ENCODE data around the gene RHOF. TPM values are rescaled to one million over a fixed set of nuclear protein-coding genes. Genes with fewer than 3 reads are reported as not detected.

Gene RHOF
- total and polyA plus RNA-seq, 8 donors = 3.2 to 105 (median 23.3) TPM

GRCh38 chr12:121830134-121830533 lies 36.6 kb upstream of the RHOF start:
- TF ChIP-seq, protein P1, sequence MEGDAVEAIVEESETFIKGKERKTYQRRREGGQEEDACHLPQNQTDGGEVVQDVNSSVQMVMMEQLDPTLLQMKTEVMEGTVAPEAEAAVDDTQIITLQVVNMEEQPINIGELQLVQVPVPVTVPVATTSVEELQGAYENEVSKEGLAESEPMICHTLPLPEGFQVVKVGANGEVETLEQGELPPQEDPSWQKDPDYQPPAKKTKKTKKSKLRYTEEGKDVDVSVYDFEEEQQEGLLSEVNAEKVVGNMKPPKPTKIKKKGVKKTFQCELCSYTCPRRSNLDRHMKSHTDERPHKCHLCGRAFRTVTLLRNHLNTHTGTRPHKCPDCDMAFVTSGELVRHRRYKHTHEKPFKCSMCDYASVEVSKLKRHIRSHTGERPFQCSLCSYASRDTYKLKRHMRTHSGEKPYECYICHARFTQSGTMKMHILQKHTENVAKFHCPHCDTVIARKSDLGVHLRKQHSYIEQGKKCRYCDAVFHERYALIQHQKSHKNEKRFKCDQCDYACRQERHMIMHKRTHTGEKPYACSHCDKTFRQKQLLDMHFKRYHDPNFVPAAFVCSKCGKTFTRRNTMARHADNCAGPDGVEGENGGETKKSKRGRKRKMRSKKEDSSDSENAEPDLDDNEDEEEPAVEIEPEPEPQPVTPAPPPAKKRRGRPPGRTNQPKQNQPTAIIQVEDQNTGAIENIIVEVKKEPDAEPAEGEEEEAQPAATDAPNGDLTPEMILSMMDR (IDR thresholded peaks at IDR 0.05) = no peak
- no peak for TF ChIP-seq EP300 (IDR thresholded peaks at IDR 0.05)
- TF ChIP-seq POLR2A (IDR thresholded peaks at IDR 0.05) = no peak
- TF ChIP-seq POLR2AphosphoS5 (IDR thresholded peaks at IDR 0.05) = no peak
- peaks cover 0 to 16% (median 2%) of the 10 kb centered on the region in 4 donors for H3K4me1 ChIP-seq
- WGBS, 5 donors = 80 to 92% (median 91%) methylated on average over 15 to 23 of the region's 23 CpGs
- no peaks in the 10 kb centered on the region for H3K27me3 ChIP-seq
- peak overlapping the region in 1 of 5 donors; percentile 30 for H3K27ac ChIP-seq
- H3K4me3 ChIP-seq = no peak overlapping the region
- H3K36me3 ChIP-seq = peaks cover 49 to 78% (median 76%) of the 10 kb centered on the region in 4 donors
- no peak for DNase-seq
- intact Hi-C loops (cut with DNase I; ENCODE audit: low total_unique reads) = no loop called here
- no peaks in the 10 kb centered on the region for H3K9me3 ChIP-seq

GRCh38 chr12:121829250-121829918 lies 35.9 kb upstream of the RHOF start:
- Histone ChIP-seq H3K4me3 (no peak overlapping the region), H3K9me3 (no peaks in the 10 kb centered on the region), H3K27me3 (no peaks in the 10 kb centered on the region), H3K27ac (peak overlapping the region in 2 of 5 donors; percentile 20 to 30), H3K36me3 (peaks cover 49 to 85% (median 84%) of the 10 kb centered on the region in 4 donors), H3K4me1 (peaks cover 0 to 17% (median 2%) of the 10 kb centered on the region in 4 donors)
- DNase-seq = no peak
- TF ChIP-seq POLR2AphosphoS5 (IDR thresholded peaks at IDR 0.05) = no peak
- no peak for TF ChIP-seq EP300 (IDR thresholded peaks at IDR 0.05)
- TF ChIP-seq, protein P1 (IDR thresholded peaks at IDR 0.05) = no peak
- no peak for TF ChIP-seq POLR2A (IDR thresholded peaks at IDR 0.05)
- intact Hi-C loops (cut with DNase I; ENCODE audit: low total_unique reads) = no loop called here
- WGBS, 5 donors = 71 to 85% (median 81%) methylated on average over 6 to 7 of the region's 7 CpGs

- Histone ChIP-seq H3K36me3 (peaks cover 54 to 91% (median 89%) of the 10 kb centered on the region in 4 donors), H3K9me3 (no peaks in the 10 kb centered on the region), H3K4me1 (peaks cover 0 to 17% (median 2%) of the 10 kb centered on the region in 4 donors), H3K27ac (peak overlapping the region in 2 of 5 donors; percentile 20 to 30), H3K27me3 (no peaks in the 10 kb centered on the region), H3K4me3 (no peak overlapping the region)
- intact Hi-C loops (cut with DNase I; ENCODE audit: low total_unique reads) = no loop called here
- TF ChIP-seq POLR2A (IDR thresholded peaks at IDR 0.05) = no peak
- TF ChIP-seq, protein P1 (IDR thresholded peaks at IDR 0.05) = no peak
- TF ChIP-seq EP300 (IDR thresholded peaks at IDR 0.05) = no peak
- no peak for TF ChIP-seq POLR2AphosphoS5 (IDR thresholded peaks at IDR 0.05)
- DNase-seq = no peak
- WGBS, 5 donors = 80 to 86% (median 84%) methylated on average over 9 of the region's 9 CpGs
Observed at GRCh38 chr12:121828826-121829225, 35.3 kb upstream of the RHOF start.

DNA sequence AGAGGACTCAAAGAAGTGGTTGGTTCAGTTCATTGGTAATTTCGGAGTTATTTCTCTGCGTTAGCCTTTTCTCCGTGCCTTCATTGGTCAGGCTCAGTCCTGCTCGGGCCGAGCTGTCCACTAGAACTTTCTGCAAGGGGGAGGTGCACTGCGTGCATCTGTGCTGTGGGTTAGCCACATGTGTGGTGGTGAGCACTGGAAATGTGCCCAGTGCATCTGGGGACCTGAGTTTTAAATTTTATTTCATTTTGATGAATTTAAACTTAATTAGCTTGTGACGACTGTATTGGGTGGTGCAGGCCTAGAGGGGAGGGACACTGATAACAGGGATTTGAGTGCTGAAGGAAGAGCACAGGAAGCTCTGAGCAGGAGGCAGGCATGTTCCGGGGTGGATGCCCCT lies 34.8 kb upstream of the RHOF start:
- DNase-seq = no peak
- Histone ChIP-seq H3K36me3 (peaks cover 59 to 96% (median 95%) of the 10 kb centered on the region in 4 donors), H3K9me3 (no peaks in the 10 kb centered on the region), H3K27ac (peak overlapping the region in 1 of 5 donors; percentile 30), H3K4me3 (no peak overlapping the region), H3K27me3 (no peaks in the 10 kb centered on the region), H3K4me1 (peaks cover 0 to 17% (median 2%) of the 10 kb centered on the region in 4 donors)
- 91 to 96% (median 93%) methylated on average over 8 of the region's 8 CpGs for WGBS, 5 donors
- TF ChIP-seq EP300 (IDR thresholded peaks at IDR 0.05) (no peak), POLR2A (IDR thresholded peaks at IDR 0.05) (no peak), POLR2AphosphoS5 (IDR thresholded peaks at IDR 0.05) (no peak)
- TF ChIP-seq, protein P1 (IDR thresholded peaks at IDR 0.05) = no peak
- intact Hi-C loops (cut with DNase I; ENCODE audit: low total_unique reads) = no loop called here

All from stomach (tissue), 9 donors.